ENCODE data around the gene KLK15.

- no peak for TF ChIP-seq POLR2AphosphoS5 (IDR thresholded peaks at IDR 0.05; ENCODE audit: low read depth, low read length)
- TF ChIP-seq REST (IDR thresholded peaks at IDR 0.05; ENCODE audit: insufficient read depth in 1 of 2, low read depth in 2 of 2, low read length in 2 of 2) = no peak
- no peak for TF ChIP-seq SIN3A (IDR thresholded peaks at IDR 0.05; ENCODE audit: borderline replicate concordance, insufficient read depth, low read length)
- TF ChIP-seq TAF1 (IDR thresholded peaks at IDR 0.05; ENCODE audit: borderline replicate concordance, insufficient read depth, low read length) = no peak
- TF ChIP-seq FOXP2 (optimal IDR thresholded peaks at IDR 0.05; ENCODE audit: borderline replicate concordance, extremely low read depth, extremely low read length, insufficient read depth) = no peak
These were observed 43.0 kb downstream of the KLK15 start, which contains the start of gene ACP4 for GRCh38 chr19:50790396-50790795.

Measured in PFSK-1 (cell line).